SK-N-SH (cell line): ENCODE results near the gene PCP2.

Experiments
- MAX ChIP-seq: IDR thresholded peaks from 2 replicates; pipeline ENCODE4 v1.4.0; 2012; ENCODE audit warnings: low read depth
- POLR2AphosphoS5 ChIP-seq: IDR thresholded peaks from 2 replicates; pipeline ENCODE4 v1.6.1; 2012; ENCODE audit warnings: low read depth, low read length
- RAD21 ChIP-seq: IDR thresholded peaks from 2 replicates; pipeline ENCODE4 v1.6.1; 2012; ENCODE audit warnings: mild to moderate bottlenecking, low read length
- SIN3A ChIP-seq: IDR thresholded peaks from 2 replicates; pipeline ENCODE4 v1.6.1; 2012; ENCODE audit warnings: low read depth, mild to moderate bottlenecking, low read length, moderate library complexity, borderline replicate concordance
- SMC3 ChIP-seq: IDR thresholded peaks from 2 replicates; pipeline ENCODE4 v1.6.1; 2012; ENCODE audit warnings: low read depth, low read length, improper control_type of control experiment
- TAF1 ChIP-seq: IDR thresholded peaks from 2 replicates; pipeline ENCODE4 v1.6.1; 2012; ENCODE audit warnings: low read depth, mild to moderate bottlenecking, low read length, moderate library complexity, borderline replicate concordance

GRCh38 chr19:7672522-7672921, 39.0 kb upstream of the PCP2 start:
- TF ChIP-seq SIN3A: no peak
- no peak for TF ChIP-seq POLR2AphosphoS5
- TF ChIP-seq SMC3: no peak
- TF ChIP-seq TAF1: no peak
- no peak for TF ChIP-seq RAD21
- TF ChIP-seq MAX: no peak
